ENCODE measurements around the gene SASH1.

DNA sequence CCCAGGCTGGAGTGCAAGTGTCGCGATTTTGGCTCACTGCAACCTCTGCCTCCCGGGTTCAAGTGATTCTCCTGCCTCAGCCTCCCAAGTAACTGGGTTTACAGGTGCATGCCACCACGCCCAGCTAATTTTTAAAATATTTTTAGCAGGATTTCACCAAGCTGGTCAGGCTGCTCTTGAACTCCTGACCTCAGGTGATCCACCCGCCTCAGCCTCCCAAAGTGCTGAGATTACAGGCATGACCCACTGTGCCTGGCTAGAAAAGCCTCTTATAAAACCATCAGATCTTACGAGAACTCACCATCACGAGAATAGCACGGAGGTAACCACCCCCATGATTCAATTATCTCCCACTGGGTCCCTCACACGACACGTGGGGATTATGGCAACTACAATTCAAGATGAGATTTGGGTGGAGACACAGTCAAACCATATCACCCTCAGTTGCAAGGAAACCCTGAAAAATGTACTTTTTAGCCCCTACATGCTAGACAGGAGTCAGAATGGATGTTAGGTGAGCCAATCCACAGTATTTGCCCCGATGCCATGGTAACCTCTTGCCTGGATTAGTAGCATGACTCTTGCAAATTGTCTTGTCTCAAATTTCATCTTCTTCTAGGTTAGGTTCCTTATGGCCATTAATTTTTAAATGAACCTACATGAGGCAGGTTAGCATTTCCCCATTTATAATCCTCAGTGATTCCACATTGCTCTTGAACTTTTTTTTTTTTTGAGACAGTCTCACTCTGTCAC lies 17.1 kb upstream of the SASH1 start:
- TF ChIP-seq CTCF (conservative IDR thresholded peaks at IDR 0.05 in 1 of 2, IDR thresholded peaks at IDR 0.05 in 1 of 2; ENCODE audit: low read depth in 1 of 2, low read length in 2 of 2): no peak
- no peak for TF ChIP-seq EZH2 (IDR thresholded peaks at IDR 0.05; ENCODE audit: low read length, missing control alignments)
